WTC11 (cell line): ENCODE data around the gene KCND2. TPM values are rescaled to one million over a fixed set of nuclear protein-coding genes. Genes with fewer than 3 reads are reported as not detected.

Source experiments
- ATAC-seq: fragments of 200-7000 bp; cut with Tn5 transposase; 2 replicates; pipeline ENCODE4 v1.10.0; 2021; ENCODE audit warnings: mild to moderate bottlenecking, moderate library complexity
- CTCF ChIA-PET: fragments of 300-600 bp; sonication (Branson Sonifier 250); formaldehyde crosslinking; loops from one replicate; lab custom pipeline; 2021; ENCODE audit warnings: antibody characterized with exemption; lab: Charles Lee
- POLR2A ChIA-PET: fragments of 350-600 bp; sonication (Branson Sonifier 250); formaldehyde crosslinking; loops from one replicate; lab custom pipeline; 2021; ENCODE audit warnings: antibody characterized with exemption; lab: Charles Lee
- DNase-seq: peaks from one replicate; pipeline ENCODE4 v3.0.0; 2021; ENCODE audit warnings: low spot score
- H3K27ac Mint-ChIP-seq: 2 replicates; pipeline ENCODE4 v1.8.0; 2021; ENCODE audit warnings: mixed read lengths
- H3K27me3 Mint-ChIP-seq: 2 replicates; pipeline ENCODE4 v1.8.0; 2021; ENCODE audit warnings: low read depth, mild to moderate bottlenecking, moderate library complexity, mixed read lengths
- H3K36me3 Mint-ChIP-seq: 2 replicates; pipeline ENCODE4 v1.8.0; 2021; ENCODE audit warnings: mixed read lengths
- H3K4me1 Mint-ChIP-seq: 2 replicates; pipeline ENCODE4 v1.8.0; 2022; ENCODE audit warnings: mixed read lengths
- H3K4me3 Mint-ChIP-seq: 2 replicates; pipeline ENCODE4 v1.8.0; 2021; ENCODE audit warnings: mild to moderate bottlenecking, moderate library complexity, mixed read lengths
- H3K9me3 Mint-ChIP-seq: 2 replicates; pipeline ENCODE4 v1.8.0; 2021; ENCODE audit warnings: mixed read lengths
- AFF4 ChIP-seq: sonication (generic); formaldehyde crosslinking; IDR thresholded peaks from 2 replicates; pipeline ENCODE4 v1.8.1; 2023; ENCODE audit warnings: mild to moderate bottlenecking, missing genetic modification reagents, borderline replicate concordance
- EMX1 ChIP-seq: fragments of 250-450 bp; sonication (Bioruptor Pico); IDR thresholded peaks from 2 replicates; pipeline ENCODE4 v1.8.0; 2021; ENCODE audit warnings: mild to moderate bottlenecking
- ESRRA ChIP-seq: sonication (generic); formaldehyde crosslinking; IDR thresholded peaks from 2 replicates; pipeline ENCODE4 v1.8.1; 2022; ENCODE audit warnings: mild to moderate bottlenecking, missing genetic modification reagents, borderline replicate concordance
- ETV6 ChIP-seq: sonication (generic); formaldehyde crosslinking; IDR thresholded peaks from 2 replicates; pipeline ENCODE4 v1.8.1; 2022; ENCODE audit warnings: mild to moderate bottlenecking, missing genetic modification reagents
- HMGA2 ChIP-seq: fragments of 250-450 bp; sonication (Bioruptor Pico); IDR thresholded peaks from 2 replicates; pipeline ENCODE4 v1.4.0; 2021; ENCODE audit warnings: mild to moderate bottlenecking, moderate library complexity
- IRF1 ChIP-seq: sonication (generic); formaldehyde crosslinking; IDR thresholded peaks from 2 replicates; pipeline ENCODE4 v1.8.0; 2023; ENCODE audit warnings: missing genetic modification reagents
- JAZF1 ChIP-seq: fragments of 250-450 bp; sonication (Bioruptor Pico); IDR thresholded peaks from 2 replicates; pipeline ENCODE4 v1.9.0; 2021; ENCODE audit warnings: moderate library complexity, mild to moderate bottlenecking, inconsistent platforms
- KAT7 ChIP-seq: sonication (generic); formaldehyde crosslinking; IDR thresholded peaks from 2 replicates; pipeline ENCODE4 v1.8.1; 2023; ENCODE audit warnings: missing genetic modification reagents, mild to moderate bottlenecking, borderline replicate concordance
- MLX ChIP-seq: sonication (generic); formaldehyde crosslinking; IDR thresholded peaks from 2 replicates; pipeline ENCODE4 v1.8.1; 2023; ENCODE audit warnings: mild to moderate bottlenecking, missing genetic modification reagents, moderate library complexity
- MYBL2 ChIP-seq: sonication (generic); formaldehyde crosslinking; IDR thresholded peaks from 2 replicates; pipeline ENCODE4 v1.8.1; 2023; ENCODE audit warnings: mild to moderate bottlenecking, moderate library complexity, missing genetic modification reagents
- NFE2L1 ChIP-seq: sonication (generic); formaldehyde crosslinking; IDR thresholded peaks from 2 replicates; pipeline ENCODE4 v1.8.1; 2023; ENCODE audit warnings: missing genetic modification reagents
- NR1H2 ChIP-seq: sonication (generic); formaldehyde crosslinking; IDR thresholded peaks from 2 replicates; pipeline ENCODE4 v1.9.0; 2021; ENCODE audit warnings: mild to moderate bottlenecking, moderate library complexity, missing genetic modification reagents
- NR2C2 ChIP-seq: sonication (generic); formaldehyde crosslinking; IDR thresholded peaks from 2 replicates; pipeline ENCODE4 v1.8.0; 2022; ENCODE audit warnings: mild to moderate bottlenecking, missing genetic modification reagents
- PRRX2 ChIP-seq: fragments of 250-450 bp; sonication (Bioruptor Pico); IDR thresholded peaks from 2 replicates; pipeline ENCODE4 v1.8.0; 2021; ENCODE audit warnings: mild to moderate bottlenecking
- RORB ChIP-seq: fragments of 250-450 bp; sonication (Bioruptor Pico); IDR thresholded peaks from 2 replicates; pipeline ENCODE4 v1.9.0; 2021; ENCODE audit warnings: mild to moderate bottlenecking
- SMAD4 ChIP-seq: sonication (generic); formaldehyde crosslinking; IDR thresholded peaks from 2 replicates; pipeline ENCODE4 v1.8.0; 2022; ENCODE audit warnings: mild to moderate bottlenecking, missing genetic modification reagents
- SP1 ChIP-seq: sonication (generic); formaldehyde crosslinking; conservative IDR thresholded peaks from 2 replicates; pipeline ENCODE4 v1.8.1; 2022; ENCODE audit warnings: missing genetic modification reagents
- TEAD4 ChIP-seq: sonication (generic); formaldehyde crosslinking; IDR thresholded peaks from 2 replicates; pipeline ENCODE4 v1.8.0; 2022; ENCODE audit warnings: mild to moderate bottlenecking, missing genetic modification reagents
- USF1 ChIP-seq: sonication (generic); formaldehyde crosslinking; IDR thresholded peaks from 2 replicates; pipeline ENCODE4 v1.8.0; 2022; ENCODE audit warnings: mild to moderate bottlenecking, missing genetic modification reagents
- ZNF281 ChIP-seq: sonication (generic); formaldehyde crosslinking; IDR thresholded peaks from 2 replicates; pipeline ENCODE4 v1.8.0; 2023; ENCODE audit warnings: mild to moderate bottlenecking, missing genetic modification reagents
- ZSCAN18 ChIP-seq: fragments of 250-450 bp; sonication (Bioruptor Pico); IDR thresholded peaks from 2 replicates; pipeline ENCODE4 v2.1.2; 2022; ENCODE audit warnings: mild to moderate bottlenecking, moderate library complexity
- total RNA-seq: library from RNA; stranded (reverse); gene quantifications from 3 replicates; pipeline ENCODE4 v1.2.3, GENCODE V29; 2021
- TF ChIP-seq, protein P1 (sequence below): sonication (generic); formaldehyde crosslinking; IDR thresholded peaks from 2 replicates; pipeline ENCODE4 v1.8.1; 2023; ENCODE audit warnings: mild to moderate bottlenecking, missing genetic modification reagents, moderate library complexity
- TF ChIP-seq, protein P2 (sequence below): sonication (generic); formaldehyde crosslinking; IDR thresholded peaks from 2 replicates; pipeline ENCODE4 v1.8.0; 2022; ENCODE audit warnings: mild to moderate bottlenecking, missing genetic modification reagents

The KCND2 gene
- total RNA-seq, 1 experiment from 2014 or later, result 4.6 TPM

GRCh38 chr7:120395526-120396019, 122.6 kb downstream of the KCND2 start:
- ChIA-PET POLR2A (no interaction called here), CTCF (no interaction called here)
- TF ChIP-seq KAT7 (CRISPR knock-in tag) (no peak), SP1 (no peak), JAZF1 (CRISPR knock-in tag) (no peak), ESRRA (CRISPR knock-in tag) (no peak), ETV6 (CRISPR knock-in tag) (no peak), AFF4 (no peak), SMAD4 (CRISPR knock-in tag) (no peak), EMX1 (no peak), PRRX2 (no peak), HMGA2 (CRISPR knock-in tag) (no peak), NFE2L1 (CRISPR knock-in tag) (no peak), TEAD4 (no peak), NR2C2 (CRISPR knock-in tag) (no peak), MLX (CRISPR knock-in tag) (no peak), MYBL2 (no peak), USF1 (CRISPR knock-in tag) (no peak), RORB (CRISPR knock-in tag) (no peak), NR1H2 (no peak), ZSCAN18 (no peak)
- TF ChIP-seq, protein P1, sequence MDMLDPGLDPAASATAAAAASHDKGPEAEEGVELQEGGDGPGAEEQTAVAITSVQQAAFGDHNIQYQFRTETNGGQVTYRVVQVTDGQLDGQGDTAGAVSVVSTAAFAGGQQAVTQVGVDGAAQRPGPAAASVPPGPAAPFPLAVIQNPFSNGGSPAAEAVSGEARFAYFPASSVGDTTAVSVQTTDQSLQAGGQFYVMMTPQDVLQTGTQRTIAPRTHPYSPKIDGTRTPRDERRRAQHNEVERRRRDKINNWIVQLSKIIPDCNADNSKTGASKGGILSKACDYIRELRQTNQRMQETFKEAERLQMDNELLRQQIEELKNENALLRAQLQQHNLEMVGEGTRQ (CRISPR knock-in tag), result no peak
- Mint-ChIP-seq H3K27ac (no peak overlapping the region), H3K27me3 (no peaks in the 10 kb centered on the region), H3K4me1 (peaks cover 8% of the 10 kb centered on the region; the same call in 1 of the 2 replicates), H3K9me3 (peaks cover 13% of the 10 kb centered on the region), H3K36me3 (peaks cover 4% of the 10 kb centered on the region), H3K4me3 (no peak overlapping the region)
- DNase-seq (no peak), ATAC-seq (peak; percentile 51; the same call in 1 of the 2 replicates)

DNA sequence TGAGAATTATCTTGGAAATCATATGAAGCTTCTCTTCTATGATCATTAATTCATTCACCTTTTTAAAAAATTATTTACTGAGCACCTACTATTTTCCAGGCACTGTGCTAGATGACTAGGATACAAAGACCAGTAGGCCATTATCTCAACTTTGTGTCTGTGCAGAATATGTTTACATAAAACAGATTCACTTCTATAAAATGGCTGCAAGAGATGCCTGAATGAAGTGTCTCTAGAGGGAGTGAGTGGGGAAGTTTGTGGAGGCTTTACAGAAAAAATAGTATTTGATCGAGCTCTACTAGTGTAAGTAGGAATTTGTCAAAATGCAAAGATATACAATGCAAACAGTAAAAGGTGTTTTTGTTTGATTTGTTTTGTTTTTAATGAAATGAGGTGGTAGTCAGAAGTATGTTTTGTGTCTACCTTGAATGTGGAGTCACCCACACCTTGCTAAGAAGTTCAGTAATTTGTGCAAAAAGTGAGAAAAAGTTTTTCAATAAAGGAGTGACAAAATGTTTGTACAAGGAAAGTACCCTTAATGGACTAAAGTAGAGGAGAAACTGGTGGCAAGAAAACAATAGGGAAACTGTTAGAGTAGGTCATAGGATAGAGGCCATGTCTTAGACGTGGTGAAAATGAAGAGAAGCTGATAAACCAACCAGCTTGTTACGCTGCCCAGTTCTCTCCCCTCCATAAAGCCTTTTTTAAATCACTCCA, 125.5 kb downstream of the KCND2 start:
- H3K4me3 Mint-ChIP-seq, result no peak overlapping the region
- H3K36me3 Mint-ChIP-seq, result no peaks in the 10 kb centered on the region
- no peak for ATAC-seq
- H3K27ac Mint-ChIP-seq, result no peak overlapping the region
- H3K27me3 Mint-ChIP-seq, result no peaks in the 10 kb centered on the region
- CTCF ChIA-PET, result no interaction called here
- POLR2A ChIA-PET, result no interaction called here
- peaks cover 23% of the 10 kb centered on the region for H3K4me1 Mint-ChIP-seq
- H3K9me3 Mint-ChIP-seq, result no peaks in the 10 kb centered on the region
- no peak for DNase-seq
- TF ChIP-seq ZNF281 (CRISPR knock-in tag) (no peak), IRF1 (CRISPR knock-in tag) (no peak)
- TF ChIP-seq, protein P2, sequence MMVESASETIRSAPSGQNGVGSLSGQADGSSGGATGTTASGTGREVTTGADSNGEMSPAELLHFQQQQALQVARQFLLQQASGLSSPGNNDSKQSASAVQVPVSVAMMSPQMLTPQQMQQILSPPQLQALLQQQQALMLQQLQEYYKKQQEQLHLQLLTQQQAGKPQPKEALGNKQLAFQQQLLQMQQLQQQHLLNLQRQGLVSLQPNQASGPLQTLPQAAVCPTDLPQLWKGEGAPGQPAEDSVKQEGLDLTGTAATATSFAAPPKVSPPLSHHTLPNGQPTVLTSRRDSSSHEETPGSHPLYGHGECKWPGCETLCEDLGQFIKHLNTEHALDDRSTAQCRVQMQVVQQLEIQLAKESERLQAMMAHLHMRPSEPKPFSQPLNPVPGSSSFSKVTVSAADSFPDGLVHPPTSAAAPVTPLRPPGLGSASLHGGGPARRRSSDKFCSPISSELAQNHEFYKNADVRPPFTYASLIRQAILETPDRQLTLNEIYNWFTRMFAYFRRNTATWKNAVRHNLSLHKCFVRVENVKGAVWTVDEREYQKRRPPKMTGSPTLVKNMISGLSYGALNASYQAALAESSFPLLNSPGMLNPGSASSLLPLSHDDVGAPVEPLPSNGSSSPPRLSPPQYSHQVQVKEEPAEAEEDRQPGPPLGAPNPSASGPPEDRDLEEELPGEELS (CRISPR knock-in tag), result no peak
